Measurements from ENCODE around the gene KDM2A. TPM values are rescaled to one million over a fixed set of nuclear protein-coding genes. Genes with fewer than 3 reads are reported as not detected.

The KDM2A gene
- total RNA-seq, 1 experiment from 2014 or later = 122 TPM

- H3K36me3 ChIP-seq (ENCODE audit: control insufficient read depth, insufficient read depth, low read length) = no peaks in the 10 kb centered on the region
- Mint-ChIP-seq H3K4me3 (ENCODE audit: unreplicated experiment) (peak overlapping the region; percentile 99), H3K27me3 (ENCODE audit: insufficient read depth, unreplicated experiment) (no peaks in the 10 kb centered on the region), H3K36me3 (ENCODE audit: insufficient read depth, unreplicated experiment) (peaks cover 39% of the 10 kb centered on the region), H3K27ac (ENCODE audit: unreplicated experiment) (peak overlapping the region; percentile 70), H3K4me1 (ENCODE audit: low read depth, unreplicated experiment) (peaks cover 28% of the 10 kb centered on the region), H3K9me3 (ENCODE audit: unreplicated experiment) (no peaks in the 10 kb centered on the region)
- H3K4me3 ChIP-seq (ENCODE audit: low read depth, low read length) = peak overlapping the region; percentile 65
- no peak for TF ChIP-seq CTCF (IDR thresholded peaks at IDR 0.05; ENCODE audit: insufficient read depth in 1 of 2, low read depth in 1 of 2, low read length in 1 of 2, severe bottlenecking in 1 of 2, unreplicated experiment in 1 of 2)
- intact Hi-C loops (cut with micrococcal nuclease; ENCODE audit: unreplicated experiment) = loop anchor here (5.0 to 10.0 kb wide), 2 partner anchors 35 to 388 kb away; partner anchors contain the start of genes CDK2AP2 and PITPNM1
- H3K9me3 ChIP-seq = no peaks in the 10 kb centered on the region
- no peaks in the 10 kb centered on the region for H3K27me3 ChIP-seq (replicated peaks; ENCODE audit: control insufficient read depth, insufficient read depth, low read length)
- peaks cover 45% of the 10 kb centered on the region for H3K4me1 ChIP-seq
- ChIA-PET CTCF (interaction anchor here (0.5 to 1.0 kb wide), 4 partner anchors 25 to 1951 kb away, joined by 3 to 9 read pairs (median 3); no protein-coding TSS in a partner anchor), POLR2A (no interaction called here)
- DNase-seq = no peak
- no TSS peak for BruUV-seq (replicated peaks)
These were observed 1.9 kb upstream of the KDM2A start for GRCh38 chr11:67117176-67117575.

- BruUV-seq (replicated peaks) = no TSS peak
- DNase-seq = peak; percentile 39 to 54
- H3K9me3 Mint-ChIP-seq (ENCODE audit: unreplicated experiment) = no peaks in the 10 kb centered on the region
- TF ChIP-seq CTCF (IDR thresholded peaks at IDR 0.05; ENCODE audit: insufficient read depth in 1 of 2, low read depth in 1 of 2, low read length in 1 of 2, severe bottlenecking in 1 of 2, unreplicated experiment in 1 of 2) = no peak
- peak overlapping the region; percentile 65 for H3K4me3 ChIP-seq (ENCODE audit: low read depth, low read length)
- H3K4me1 ChIP-seq = peaks cover 49% of the 10 kb centered on the region
- CTCF ChIA-PET = interaction anchor here (0.5 to 1.7 kb wide), 2 partner anchors 10 to 43 kb away, joined by 4 to 5 read pairs; no protein-coding TSS in a partner anchor
- H3K4me1 Mint-ChIP-seq (ENCODE audit: low read depth, unreplicated experiment) = peaks cover 29% of the 10 kb centered on the region
- POLR2A ChIA-PET = interaction anchor here (0.6 to 2.2 kb wide), 2 partner anchors 8 to 122 kb away, joined by 4 to 17 read pairs; no protein-coding TSS in a partner anchor
- H3K36me3 Mint-ChIP-seq (ENCODE audit: insufficient read depth, unreplicated experiment) = peaks cover 43% of the 10 kb centered on the region
- H3K27ac Mint-ChIP-seq (ENCODE audit: unreplicated experiment) = peak overlapping the region; percentile 70
- no peaks in the 10 kb centered on the region for H3K36me3 ChIP-seq (ENCODE audit: control insufficient read depth, insufficient read depth, low read length)
- H3K9me3 ChIP-seq = no peaks in the 10 kb centered on the region
- intact Hi-C loops (cut with micrococcal nuclease; ENCODE audit: unreplicated experiment) = loop anchor here (2.0 to 10.0 kb wide), 5 partner anchors 35 to 387 kb away; partner anchors contain the start of genes CDK2AP2 and PITPNM1
- no peaks in the 10 kb centered on the region for H3K27me3 Mint-ChIP-seq (ENCODE audit: insufficient read depth, unreplicated experiment)
- H3K27me3 ChIP-seq (replicated peaks; ENCODE audit: control insufficient read depth, insufficient read depth, low read length) = no peaks in the 10 kb centered on the region
- H3K4me3 Mint-ChIP-seq (ENCODE audit: unreplicated experiment) = peak overlapping the region; percentile 99
These were observed 1.3 kb upstream of the KDM2A start for GRCh38 chr11:67117672-67118180.

- Mint-ChIP-seq H3K4me3 (ENCODE audit: unreplicated experiment) (peak overlapping the region; percentile 99), H3K36me3 (ENCODE audit: insufficient read depth, unreplicated experiment) (peaks cover 49% of the 10 kb centered on the region), H3K27me3 (ENCODE audit: insufficient read depth, unreplicated experiment) (no peaks in the 10 kb centered on the region), H3K27ac (ENCODE audit: unreplicated experiment) (peak overlapping the region; percentile 96), H3K9me3 (ENCODE audit: unreplicated experiment) (no peaks in the 10 kb centered on the region), H3K4me1 (ENCODE audit: low read depth, unreplicated experiment) (peaks cover 27% of the 10 kb centered on the region)
- H3K27me3 ChIP-seq (replicated peaks; ENCODE audit: control insufficient read depth, insufficient read depth, low read length) = no peaks in the 10 kb centered on the region
- H3K4me1 ChIP-seq = peaks cover 50% of the 10 kb centered on the region
- BruUV-seq (replicated peaks) = no TSS peak
- H3K36me3 ChIP-seq (ENCODE audit: control insufficient read depth, insufficient read depth, low read length) = no peaks in the 10 kb centered on the region
- no peak for TF ChIP-seq CTCF (IDR thresholded peaks at IDR 0.05; ENCODE audit: insufficient read depth in 1 of 2, low read depth in 1 of 2, low read length in 1 of 2, severe bottlenecking in 1 of 2, unreplicated experiment in 1 of 2)
- intact Hi-C loops (cut with micrococcal nuclease; ENCODE audit: unreplicated experiment) = loop anchor here (2.0 to 10.0 kb wide), 5 partner anchors 36 to 387 kb away; partner anchors contain the start of genes CDK2AP2 and PITPNM1
- peak overlapping the region; percentile 65 for H3K4me3 ChIP-seq (ENCODE audit: low read depth, low read length)
- CTCF ChIA-PET = interaction anchor here (0.5 to 1.7 kb wide), 16 partner anchors 11 to 289 kb away, joined by 3 to 10 read pairs (median 4); no protein-coding TSS in a partner anchor
- DNase-seq = peak; percentile 70
- POLR2A ChIA-PET = interaction anchor here (0.6 to 2.2 kb wide), 12 partner anchors 9 to 1067 kb away, joined by 3 to 17 read pairs (median 4); partner anchors contain the start of genes PELI3 and PPP1CA
- H3K9me3 ChIP-seq = no peaks in the 10 kb centered on the region
These were observed 789 bp upstream of the KDM2A start for GRCh38 chr11:67118181-67118766.
